Activated CD4-positive, alpha-beta T cell treated with anti-CD3 and anti-CD28 coated beads, Interleukin-10, Interleukin-2, amounts not matched to agents 100 ng/mL and 50 ng/mL, durations not matched to agents 16 hours and 8 hours (primary cell): ENCODE measurements around the gene SLC6A16.

Source experiments
- DNase-seq: peaks from one replicate; pipeline ENCODE4 v3.0.0-alpha.2; 2020

SLC6A16 gene

DNA sequence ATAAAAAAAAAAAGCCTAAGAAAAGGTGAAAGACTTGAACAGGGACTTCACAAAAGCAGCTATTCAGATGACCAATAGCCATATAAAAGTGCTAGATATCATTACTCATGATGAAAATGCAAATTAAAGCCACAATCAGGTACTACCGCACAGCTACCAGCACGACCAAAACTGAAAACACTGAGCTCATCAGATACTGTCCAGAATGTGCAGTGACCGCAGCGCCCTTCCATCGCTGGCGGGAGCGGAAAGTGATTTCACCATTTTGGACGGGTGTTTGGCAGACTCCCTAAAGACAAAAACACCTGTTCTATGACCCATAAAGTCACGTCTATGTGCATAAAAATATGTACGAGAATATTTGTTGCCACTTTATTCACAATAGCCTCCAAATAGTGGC lies 60.7 kb downstream of the SLC6A16 start:
- no peak for DNase-seq

- DNase-seq: no peak
Measured at GRCh38 chr19:49261602-49262001, 63.4 kb downstream of the SLC6A16 start.

GRCh38 chr19:49256691-49257090 lies 68.3 kb downstream of the SLC6A16 start:
- no peak for DNase-seq

GRCh38 chr19:49255674-49256073 lies 69.3 kb downstream of the SLC6A16 start:
- DNase-seq: no peak

- DNase-seq: no peak
Measured at GRCh38 chr19:49249933-49250332, 75.1 kb downstream of the SLC6A16 start.

DNA sequence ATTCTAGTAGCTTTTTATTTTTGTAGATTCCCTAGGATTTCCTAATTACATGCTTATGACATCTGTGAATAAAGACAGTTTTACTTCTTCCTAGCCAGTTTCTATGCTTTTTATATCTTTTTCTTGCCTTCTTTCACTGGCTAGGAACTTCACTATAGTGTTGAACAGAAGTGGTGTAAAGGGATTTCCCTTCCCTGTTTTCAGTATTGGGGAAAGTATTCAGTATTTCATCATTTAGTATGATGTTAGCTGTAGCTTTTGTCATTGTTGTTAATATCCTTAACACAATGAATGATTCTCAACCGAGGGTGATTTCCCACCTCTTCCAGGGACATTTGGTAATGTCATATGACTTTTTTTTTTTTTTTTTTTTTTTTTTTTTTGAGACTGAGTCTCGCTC lies 77.3 kb downstream of the SLC6A16 start:
- no peak for DNase-seq

- DNase-seq: no peak
Measured at GRCh38 chr19:49244256-49244655, 80.7 kb downstream of the SLC6A16 start.

- DNase-seq: no peak
Measured at GRCh38 chr19:49243726-49244125, 81.3 kb downstream of the SLC6A16 start.

DNA sequence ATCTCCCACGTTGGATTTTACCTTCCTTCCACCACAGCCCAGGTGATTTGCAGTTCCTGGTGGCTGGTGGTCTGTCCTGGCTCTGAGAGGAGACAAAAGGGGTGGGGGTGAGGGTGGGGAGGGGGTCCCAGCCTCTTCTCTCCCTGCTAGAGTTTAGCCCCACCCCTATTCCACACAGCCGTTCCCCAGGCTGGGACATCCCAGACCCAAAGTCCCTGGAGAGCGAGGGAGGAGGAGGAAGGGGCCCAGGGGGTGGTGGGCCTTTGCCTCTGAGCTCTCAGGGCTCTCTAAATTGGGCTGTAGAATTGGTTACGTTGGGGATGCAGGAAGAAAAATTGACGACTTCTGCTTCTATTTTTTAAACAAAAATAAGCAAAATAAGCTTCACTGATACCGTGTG lies 81.9 kb downstream of the SLC6A16 start:
- no peak for DNase-seq

GRCh38 chr19:49241769-49242168 lies 83.2 kb downstream of the SLC6A16 start:
- DNase-seq: no peak
